ENCODE results near the gene MACO1.
"Not testable (repeated sequence)": the region's sequence is repeated elsewhere in the genome, so short reads cannot be mapped to it uniquely, and the experiment has no call there.

The MACO1 gene

DNA sequence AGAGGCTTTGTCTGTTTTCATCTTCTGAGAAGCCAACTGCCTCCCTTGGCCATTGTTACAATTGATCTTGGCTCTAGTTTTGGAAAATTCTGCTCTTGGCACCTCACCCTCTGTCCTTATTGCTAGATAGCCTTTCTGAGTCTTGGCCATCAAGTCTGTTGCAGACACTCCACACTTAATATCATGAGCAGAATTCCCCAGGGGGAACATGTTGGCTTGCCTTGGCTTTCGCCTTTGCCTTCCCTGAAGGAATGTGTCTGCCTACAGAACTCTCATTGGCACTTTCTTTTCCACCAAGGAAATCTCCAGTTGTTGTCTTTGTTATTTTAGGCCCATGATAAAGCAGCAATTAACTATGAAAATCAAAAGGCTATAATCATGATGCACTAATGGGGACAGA, 70.0 kb downstream of the MACO1 start:
- no peaks in the 10 kb centered on the region for H3K27me3 ChIP-seq (ENCODE audit: control insufficient read depth, insufficient read depth, low read length)
- peaks cover 16% of the 10 kb centered on the region; the same call in 1 of the 2 replicates for H3K36me3 ChIP-seq (ENCODE audit: control insufficient read depth, insufficient read depth, low read length)
- no peaks in the 10 kb centered on the region for H3K9me3 ChIP-seq (ENCODE audit: control insufficient read depth, insufficient read depth, low read length)

DNA sequence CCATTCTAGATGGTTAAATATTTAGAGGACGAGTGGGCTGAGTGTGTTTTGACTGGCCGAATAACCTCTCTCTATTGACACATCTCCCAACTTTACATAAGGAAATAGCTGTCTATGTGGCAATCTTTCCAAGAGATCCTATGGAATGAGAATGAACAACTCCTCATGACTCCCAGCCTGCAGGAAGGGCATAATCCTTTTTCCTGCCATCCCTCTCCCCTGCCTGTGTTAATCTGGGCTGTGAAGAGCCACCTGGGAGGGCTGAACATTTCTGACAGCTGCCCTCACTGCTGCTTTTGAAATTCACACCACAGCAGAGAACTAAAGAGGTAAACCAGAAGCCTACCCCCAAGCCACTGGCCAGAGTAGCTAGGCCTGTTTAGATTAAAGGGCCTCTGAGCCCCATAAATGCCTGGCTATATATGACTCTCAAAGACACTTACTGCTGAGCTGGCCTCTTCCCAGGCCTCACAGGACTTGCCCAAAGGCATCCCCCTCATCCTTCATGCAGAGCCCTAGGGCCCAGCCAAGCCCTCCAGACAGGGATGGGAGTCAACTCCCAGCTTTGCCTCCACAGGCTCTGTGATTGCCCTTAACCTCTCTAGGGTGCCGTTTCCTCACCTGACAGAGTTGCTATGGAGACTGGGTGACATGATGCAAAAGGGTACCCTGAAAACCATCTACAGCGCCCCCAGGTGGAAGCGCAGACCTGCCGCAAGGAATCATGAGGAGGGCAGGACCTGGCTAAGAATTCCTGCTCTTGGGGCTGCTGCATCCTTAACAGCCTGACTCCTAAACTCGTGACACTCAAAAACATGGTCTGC, 70.8 kb downstream of the MACO1 start:
- Histone ChIP-seq H3K4me1 (ENCODE audit: control insufficient read depth, insufficient read depth, low read length) (peaks cover 25% of the 10 kb centered on the region), H3K36me3 (ENCODE audit: control insufficient read depth, insufficient read depth, low read length) (peaks cover 16% of the 10 kb centered on the region; the same call in 1 of the 2 replicates), H3K9ac (ENCODE audit: low read depth, low read length) (no peak overlapping the region), H3K4me3 (ENCODE audit: low read depth, low read length) (no peak overlapping the region), H3K27me3 (ENCODE audit: control insufficient read depth, insufficient read depth, low read length) (no peaks in the 10 kb centered on the region), H3K27ac (ENCODE audit: low read depth, low read length) (no peak overlapping the region), H3K9me3 (ENCODE audit: control insufficient read depth, insufficient read depth, low read length) (no peaks in the 10 kb centered on the region)

More for the DNA sequence above, 70.0 kb downstream of the MACO1 start:
- Histone ChIP-seq H3K4me3 (ENCODE audit: low read depth, low read length) (no peak overlapping the region), H3K27ac (ENCODE audit: low read depth, low read length) (no peak overlapping the region), H3K9ac (ENCODE audit: low read depth, low read length) (no peak overlapping the region), H3K4me1 (ENCODE audit: control insufficient read depth, insufficient read depth, low read length) (peaks cover 17% of the 10 kb centered on the region)

DNA sequence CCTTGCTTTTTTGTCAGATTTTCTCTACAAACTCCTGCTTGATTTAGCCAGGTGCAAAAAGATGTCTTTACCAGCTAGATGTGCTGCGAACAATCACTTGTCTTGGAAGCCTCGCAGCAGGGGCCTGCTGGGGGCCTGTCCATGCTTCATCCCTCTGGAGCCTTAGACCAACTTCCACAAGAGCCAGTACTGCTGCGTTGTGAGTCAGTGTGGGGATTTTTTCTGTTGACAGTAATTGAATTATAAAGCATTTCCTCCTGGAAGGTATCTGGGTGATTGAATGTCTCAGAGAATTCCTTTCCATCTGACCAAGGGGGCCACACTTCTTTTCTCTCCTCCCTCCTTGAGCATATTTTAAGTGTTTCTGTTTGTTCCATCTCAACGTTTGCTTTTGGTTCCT, 72.3 kb downstream of the MACO1 start:
- H3K27me3 ChIP-seq (ENCODE audit: control insufficient read depth, insufficient read depth, low read length), result no peaks in the 10 kb centered on the region
- H3K4me3 ChIP-seq (ENCODE audit: low read depth, low read length), result no peak overlapping the region
- no peaks in the 10 kb centered on the region for H3K9me3 ChIP-seq (ENCODE audit: control insufficient read depth, insufficient read depth, low read length)
- H3K27ac ChIP-seq (ENCODE audit: low read depth, low read length), result peak overlapping the region; percentile 53
- H3K36me3 ChIP-seq (ENCODE audit: control insufficient read depth, insufficient read depth, low read length), result peaks cover 10% of the 10 kb centered on the region; the same call in 1 of the 2 replicates
- H3K9ac ChIP-seq (ENCODE audit: low read depth, low read length), result no peak overlapping the region
- peaks cover 26% of the 10 kb centered on the region for H3K4me1 ChIP-seq (ENCODE audit: control insufficient read depth, insufficient read depth, low read length)

DNA sequence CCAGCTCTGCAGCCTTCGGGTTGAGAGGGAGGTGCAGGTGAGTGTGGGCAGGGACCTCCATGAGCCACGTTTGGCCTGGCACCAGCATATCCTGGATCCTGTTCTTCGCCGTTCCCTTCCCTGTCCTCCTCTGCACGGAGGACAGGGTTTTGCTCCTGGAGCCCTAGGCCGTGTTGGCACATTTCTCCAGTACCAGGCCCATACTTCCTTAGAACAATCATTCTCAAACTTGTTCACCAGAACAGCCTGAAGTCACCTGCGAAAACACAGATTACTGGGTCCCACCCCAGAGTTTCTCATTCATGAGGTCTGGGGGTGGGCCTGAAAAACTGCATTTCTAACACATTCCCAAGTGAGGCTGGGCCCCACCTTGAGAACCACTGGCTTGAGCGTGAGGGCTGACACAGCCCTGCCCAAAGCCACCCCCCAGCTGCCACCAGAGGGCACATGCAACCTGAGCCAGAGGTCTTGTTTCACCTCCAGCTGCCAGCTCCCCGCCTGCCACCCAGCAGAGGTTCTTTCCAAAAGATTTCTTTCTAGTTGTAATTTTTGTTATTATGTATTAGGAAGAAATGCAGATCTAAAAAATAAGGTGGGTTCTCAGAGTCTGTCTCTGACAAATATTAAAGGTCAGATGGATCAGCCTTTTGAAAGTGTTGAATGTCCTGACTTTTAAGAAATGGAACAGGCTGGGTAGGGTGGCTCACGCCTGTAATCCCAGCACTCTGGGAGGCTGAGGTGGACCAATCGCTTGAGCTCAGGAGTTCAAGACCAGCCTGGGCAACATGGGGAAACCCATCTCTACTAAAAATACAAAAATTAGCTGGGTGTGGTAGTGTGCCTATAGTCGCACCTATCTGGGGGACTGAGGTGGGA, 73.1 kb downstream of the MACO1 start:
- peak overlapping the region; percentile 53 for H3K27ac ChIP-seq (ENCODE audit: low read depth, low read length)
- H3K9me3 ChIP-seq (ENCODE audit: control insufficient read depth, insufficient read depth, low read length), result no peaks in the 10 kb centered on the region
- H3K9ac ChIP-seq (ENCODE audit: low read depth, low read length), result no peak overlapping the region
- H3K36me3 ChIP-seq (ENCODE audit: control insufficient read depth, insufficient read depth, low read length), result peaks cover 3% of the 10 kb centered on the region; the same call in 1 of the 2 replicates
- H3K27me3 ChIP-seq (ENCODE audit: control insufficient read depth, insufficient read depth, low read length), result no peaks in the 10 kb centered on the region
- H3K4me3 ChIP-seq (ENCODE audit: low read depth, low read length), result no peak overlapping the region
- peaks cover 26% of the 10 kb centered on the region for H3K4me1 ChIP-seq (ENCODE audit: control insufficient read depth, insufficient read depth, low read length)

DNA sequence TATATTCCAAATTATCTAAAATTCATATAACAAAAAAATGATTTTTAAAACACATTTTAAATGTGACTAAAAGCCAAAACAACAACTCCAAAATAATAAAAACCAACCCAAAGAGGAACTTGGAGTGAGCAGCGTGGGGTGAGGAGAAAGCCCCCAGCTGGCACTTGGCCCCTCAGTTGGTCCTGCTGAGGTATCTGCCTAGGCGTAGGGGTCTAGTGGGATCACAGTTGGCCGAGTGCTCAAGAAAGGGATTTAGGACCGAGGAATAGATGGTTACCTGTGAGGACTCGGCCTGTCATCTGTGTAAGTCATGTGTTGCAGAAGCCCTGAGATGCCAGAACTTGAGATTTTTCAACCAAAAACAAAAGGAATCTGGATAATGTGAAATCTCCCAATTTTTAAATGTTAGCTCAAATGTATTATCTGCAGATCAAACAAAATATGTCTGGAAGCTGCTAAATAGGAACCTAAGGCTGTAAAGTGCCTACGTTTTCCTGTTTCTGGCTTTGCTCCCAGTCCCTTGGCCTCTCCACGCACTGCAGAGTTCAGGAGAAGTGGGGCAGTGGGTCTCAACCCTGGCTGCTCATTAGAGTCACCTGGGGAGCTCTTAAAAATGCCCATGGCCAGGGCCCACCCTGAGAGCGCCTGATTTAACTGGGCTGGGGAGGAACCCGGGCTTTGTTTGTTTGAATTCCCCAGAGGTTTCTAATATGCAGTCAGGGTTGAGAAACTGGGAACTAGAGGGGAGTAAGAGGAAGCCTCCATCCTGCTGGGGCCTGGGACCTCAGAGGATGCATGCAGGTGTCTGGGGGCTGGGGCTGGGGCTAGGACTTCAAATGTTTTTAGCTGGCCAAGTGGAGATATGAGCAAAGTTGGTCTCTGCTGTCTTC, 74.3 kb downstream of the MACO1 start:
- Histone ChIP-seq H3K27ac (ENCODE audit: low read depth, low read length) (peak overlapping the region; percentile 22), H3K4me3 (ENCODE audit: low read depth, low read length) (no peak overlapping the region), H3K36me3 (ENCODE audit: control insufficient read depth, insufficient read depth, low read length) (no peaks in the 10 kb centered on the region), H3K4me1 (ENCODE audit: control insufficient read depth, insufficient read depth, low read length) (peaks cover 26% of the 10 kb centered on the region), H3K27me3 (ENCODE audit: control insufficient read depth, insufficient read depth, low read length) (no peaks in the 10 kb centered on the region), H3K9me3 (ENCODE audit: control insufficient read depth, insufficient read depth, low read length) (no peaks in the 10 kb centered on the region), H3K9ac (ENCODE audit: low read depth, low read length) (no peak overlapping the region)

DNA sequence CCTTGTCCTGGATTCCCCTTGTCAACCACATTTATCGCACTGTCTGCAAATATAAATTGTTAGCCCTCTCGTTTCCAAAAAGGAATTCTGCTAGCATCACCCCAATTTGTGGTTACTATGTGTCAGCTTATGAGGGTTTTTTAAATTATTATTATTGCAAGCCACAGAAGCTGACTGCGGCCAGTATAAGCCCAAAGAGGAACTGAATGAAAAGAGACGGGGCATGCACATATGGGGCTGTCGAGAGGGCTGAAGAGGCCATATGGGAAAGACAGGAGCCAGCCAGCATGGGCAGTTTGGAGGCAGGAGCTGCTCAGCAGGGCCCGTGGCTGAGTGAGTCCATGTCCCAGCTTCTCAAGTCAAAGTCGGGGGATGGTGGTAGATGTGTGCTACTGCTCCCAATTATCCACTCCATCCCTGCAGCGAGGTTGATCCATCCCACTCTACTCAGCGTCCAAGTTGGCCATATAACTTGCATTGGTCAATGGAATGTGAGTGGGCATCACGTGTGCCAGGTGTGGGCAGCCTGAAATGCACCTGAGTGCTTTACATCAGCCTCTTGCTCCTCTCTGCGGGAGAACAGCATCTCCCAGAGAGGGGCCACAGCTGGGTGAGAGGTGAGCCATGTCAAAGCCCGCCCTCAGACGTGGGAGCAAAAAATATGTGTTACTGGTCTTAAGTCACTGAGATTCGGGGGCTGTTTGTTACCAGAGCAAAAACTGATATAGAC, 75.1 kb downstream of the MACO1 start:
- H3K36me3 ChIP-seq (ENCODE audit: control insufficient read depth, insufficient read depth, low read length), result no peaks in the 10 kb centered on the region
- peak overlapping the region; percentile 5; the same call in 1 of the 2 replicates for H3K9ac ChIP-seq (ENCODE audit: low read depth, low read length)
- 0 out of 2 replicates have a peak overlapping the region, but pooled peaks have one; percentile 32 for H3K4me3 ChIP-seq (ENCODE audit: low read depth, low read length)
- H3K4me1 ChIP-seq (ENCODE audit: control insufficient read depth, insufficient read depth, low read length), result peaks cover 26% of the 10 kb centered on the region
- H3K9me3 ChIP-seq (ENCODE audit: control insufficient read depth, insufficient read depth, low read length), result no peaks in the 10 kb centered on the region
- H3K27ac ChIP-seq (ENCODE audit: low read depth, low read length), result no peak overlapping the region
- H3K27me3 ChIP-seq (ENCODE audit: control insufficient read depth, insufficient read depth, low read length), result no peaks in the 10 kb centered on the region

DNA sequence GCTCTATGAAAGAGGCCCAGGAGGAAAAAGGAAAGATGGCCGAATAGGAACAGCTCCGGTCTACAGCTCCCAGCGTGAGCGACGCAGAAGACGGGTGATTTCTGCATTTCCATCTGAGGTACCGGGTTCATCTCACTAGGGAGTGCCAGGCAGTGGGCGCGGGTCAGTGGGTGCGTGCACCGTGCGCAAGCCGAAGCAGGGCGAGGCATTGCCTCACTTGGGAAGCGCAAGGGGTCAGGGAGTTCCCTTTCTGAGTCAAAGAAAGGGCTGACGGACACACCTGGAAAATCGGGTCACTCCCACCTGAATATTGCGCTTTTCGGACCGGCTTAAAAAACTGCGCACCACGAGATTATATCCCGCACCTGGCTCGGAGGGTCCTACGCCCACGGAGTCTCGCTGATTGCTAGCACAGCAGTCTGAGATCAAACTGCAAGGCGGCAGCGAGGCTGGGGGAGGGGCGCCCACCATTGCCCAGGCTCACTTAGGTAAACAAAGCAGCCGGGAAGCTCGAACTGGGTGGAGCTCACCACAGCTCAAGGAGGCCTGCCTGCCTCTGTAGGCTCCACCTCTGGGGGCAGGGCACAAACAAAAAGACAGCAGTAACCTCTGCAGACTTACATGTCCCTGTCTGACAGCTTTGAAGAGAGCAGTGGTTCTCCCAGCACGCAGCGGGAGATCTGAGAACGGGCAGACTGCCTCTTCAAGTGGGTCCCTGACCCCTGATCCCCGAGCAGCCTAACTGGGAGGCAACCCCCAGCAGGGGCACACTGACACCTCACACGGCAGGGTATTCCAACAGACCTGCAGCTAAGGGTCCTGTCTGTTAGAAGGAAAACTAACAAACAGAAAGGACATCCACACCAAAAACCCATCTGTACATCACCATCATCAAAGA, 76.1 kb downstream of the MACO1 start:
- H3K27ac ChIP-seq (ENCODE audit: low read depth, low read length); H3K27me3 ChIP-seq (ENCODE audit: control insufficient read depth, insufficient read depth, low read length); H3K9me3 ChIP-seq (ENCODE audit: control insufficient read depth, insufficient read depth, low read length); H3K36me3 ChIP-seq (ENCODE audit: control insufficient read depth, insufficient read depth, low read length): not testable (repeated sequence)
- Histone ChIP-seq H3K9ac (ENCODE audit: low read depth, low read length) (peak overlapping the region; percentile 5; the same call in 1 of the 2 replicates), H3K4me3 (ENCODE audit: low read depth, low read length) (peak overlapping the region; percentile 32; the same call in 1 of the 2 replicates), H3K4me1 (ENCODE audit: control insufficient read depth, insufficient read depth, low read length) (peaks cover 26% of the 10 kb centered on the region)

DNA sequence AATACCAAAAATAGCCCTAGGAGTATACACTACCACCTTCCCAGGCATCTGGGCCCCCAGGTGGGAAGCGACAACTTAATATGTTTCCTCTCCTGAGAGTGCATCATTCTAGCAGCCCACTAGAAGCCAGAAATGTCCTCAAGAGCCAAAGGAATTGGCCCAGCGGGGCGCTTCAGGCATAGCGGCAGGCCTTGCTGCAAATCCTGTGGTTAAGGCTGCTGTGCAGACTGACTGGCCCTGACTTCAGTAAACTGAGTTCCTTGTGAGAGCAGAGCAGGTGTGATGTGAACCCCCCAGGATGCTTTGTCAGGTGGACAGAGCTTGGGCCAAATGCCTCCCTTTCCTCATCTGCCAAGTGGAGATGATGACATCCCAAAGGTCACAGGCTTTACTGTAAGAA, 83.0 kb downstream of the MACO1 start:
- no peaks in the 10 kb centered on the region for H3K9me3 ChIP-seq (ENCODE audit: control insufficient read depth, insufficient read depth, low read length)
- H3K36me3 ChIP-seq (ENCODE audit: control insufficient read depth, insufficient read depth, low read length), result no peaks in the 10 kb centered on the region
- H3K27ac ChIP-seq (ENCODE audit: low read depth, low read length), result no peak overlapping the region
- no peak overlapping the region for H3K4me3 ChIP-seq (ENCODE audit: low read depth, low read length)
- 0 out of 2 replicates have a peak, but pooled peaks cover 4% of the 10 kb centered on the region for H3K4me1 ChIP-seq (ENCODE audit: control insufficient read depth, insufficient read depth, low read length)
- H3K9ac ChIP-seq (ENCODE audit: low read depth, low read length), result no peak overlapping the region
- H3K27me3 ChIP-seq (ENCODE audit: control insufficient read depth, insufficient read depth, low read length), result no peaks in the 10 kb centered on the region

DNA sequence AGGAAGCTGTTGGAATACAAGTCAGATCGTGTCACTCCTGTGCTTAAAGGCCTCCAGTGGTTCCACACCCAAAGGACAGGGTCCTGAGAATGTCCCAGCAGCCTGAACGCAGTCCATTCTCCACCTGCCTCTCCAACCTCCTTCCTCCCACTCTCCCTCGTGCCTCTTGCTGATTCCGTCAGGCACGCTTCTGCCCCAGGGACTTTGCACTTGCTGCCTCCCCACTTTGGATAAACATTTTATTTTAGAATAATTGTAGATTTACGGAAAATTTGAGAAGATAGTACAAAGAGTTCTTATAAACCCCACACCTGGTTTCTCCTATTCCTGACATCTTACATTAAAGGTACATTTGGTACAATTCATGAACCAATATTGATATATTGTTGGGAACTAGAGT, 84.3 kb downstream of the MACO1 start:
- H3K9ac ChIP-seq (ENCODE audit: low read depth, low read length), result no peak overlapping the region
- no peaks in the 10 kb centered on the region for H3K9me3 ChIP-seq (ENCODE audit: control insufficient read depth, insufficient read depth, low read length)
- H3K4me3 ChIP-seq (ENCODE audit: low read depth, low read length), result no peak overlapping the region
- H3K27ac ChIP-seq (ENCODE audit: low read depth, low read length), result no peak overlapping the region
- peaks cover 9% of the 10 kb centered on the region for H3K4me1 ChIP-seq (ENCODE audit: control insufficient read depth, insufficient read depth, low read length)
- no peaks in the 10 kb centered on the region for H3K27me3 ChIP-seq (ENCODE audit: control insufficient read depth, insufficient read depth, low read length)
- no peaks in the 10 kb centered on the region for H3K36me3 ChIP-seq (ENCODE audit: control insufficient read depth, insufficient read depth, low read length)

All from HUES48 (cell line).